ENCODE data around the gene AHDC1.

Gene AHDC1

DNA sequence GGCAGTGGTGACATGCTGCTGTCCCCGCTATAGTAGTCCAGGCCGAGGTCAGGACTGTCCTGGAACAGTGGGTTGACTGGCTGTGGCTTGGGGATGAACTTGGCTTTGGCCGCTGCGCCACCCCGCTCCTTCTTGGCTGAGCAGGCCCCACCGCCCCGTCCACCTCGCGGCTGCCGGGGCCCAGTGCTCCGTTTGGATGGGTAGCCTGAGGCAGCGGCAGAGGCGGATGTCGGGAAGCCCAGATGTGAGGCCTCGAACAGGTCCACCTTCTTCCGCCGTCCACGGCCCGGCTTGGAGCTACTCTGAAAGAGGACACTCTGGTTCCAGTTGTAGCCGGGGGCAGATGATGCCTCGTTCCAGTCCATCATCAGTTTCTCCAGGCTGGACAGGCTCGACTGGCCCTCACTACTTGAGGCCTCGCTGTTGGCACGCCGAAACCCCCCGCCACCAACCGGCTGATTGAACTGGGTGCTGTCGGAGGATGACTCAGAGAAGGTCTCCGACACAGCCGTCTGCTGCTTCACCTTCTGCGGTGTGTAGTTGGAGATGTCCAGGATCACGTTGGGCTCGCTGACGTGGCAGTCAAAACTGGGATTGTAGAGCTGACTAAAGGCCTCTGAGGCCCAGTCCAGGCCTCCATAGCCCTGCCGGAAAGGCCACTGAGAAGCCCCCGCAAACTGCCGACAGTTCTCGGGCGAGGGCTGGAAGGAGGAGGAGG, 55.6 kb downstream of the AHDC1 start:
- no peak for DNase-seq (ENCODE audit: insufficient read length, low spot score)
- no peak for FAIRE-seq
- TF ChIP-seq, protein P1, sequence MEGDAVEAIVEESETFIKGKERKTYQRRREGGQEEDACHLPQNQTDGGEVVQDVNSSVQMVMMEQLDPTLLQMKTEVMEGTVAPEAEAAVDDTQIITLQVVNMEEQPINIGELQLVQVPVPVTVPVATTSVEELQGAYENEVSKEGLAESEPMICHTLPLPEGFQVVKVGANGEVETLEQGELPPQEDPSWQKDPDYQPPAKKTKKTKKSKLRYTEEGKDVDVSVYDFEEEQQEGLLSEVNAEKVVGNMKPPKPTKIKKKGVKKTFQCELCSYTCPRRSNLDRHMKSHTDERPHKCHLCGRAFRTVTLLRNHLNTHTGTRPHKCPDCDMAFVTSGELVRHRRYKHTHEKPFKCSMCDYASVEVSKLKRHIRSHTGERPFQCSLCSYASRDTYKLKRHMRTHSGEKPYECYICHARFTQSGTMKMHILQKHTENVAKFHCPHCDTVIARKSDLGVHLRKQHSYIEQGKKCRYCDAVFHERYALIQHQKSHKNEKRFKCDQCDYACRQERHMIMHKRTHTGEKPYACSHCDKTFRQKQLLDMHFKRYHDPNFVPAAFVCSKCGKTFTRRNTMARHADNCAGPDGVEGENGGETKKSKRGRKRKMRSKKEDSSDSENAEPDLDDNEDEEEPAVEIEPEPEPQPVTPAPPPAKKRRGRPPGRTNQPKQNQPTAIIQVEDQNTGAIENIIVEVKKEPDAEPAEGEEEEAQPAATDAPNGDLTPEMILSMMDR (IDR thresholded peaks at IDR 0.05; ENCODE audit: insufficient read depth, missing control alignments), result no peak

DNA sequence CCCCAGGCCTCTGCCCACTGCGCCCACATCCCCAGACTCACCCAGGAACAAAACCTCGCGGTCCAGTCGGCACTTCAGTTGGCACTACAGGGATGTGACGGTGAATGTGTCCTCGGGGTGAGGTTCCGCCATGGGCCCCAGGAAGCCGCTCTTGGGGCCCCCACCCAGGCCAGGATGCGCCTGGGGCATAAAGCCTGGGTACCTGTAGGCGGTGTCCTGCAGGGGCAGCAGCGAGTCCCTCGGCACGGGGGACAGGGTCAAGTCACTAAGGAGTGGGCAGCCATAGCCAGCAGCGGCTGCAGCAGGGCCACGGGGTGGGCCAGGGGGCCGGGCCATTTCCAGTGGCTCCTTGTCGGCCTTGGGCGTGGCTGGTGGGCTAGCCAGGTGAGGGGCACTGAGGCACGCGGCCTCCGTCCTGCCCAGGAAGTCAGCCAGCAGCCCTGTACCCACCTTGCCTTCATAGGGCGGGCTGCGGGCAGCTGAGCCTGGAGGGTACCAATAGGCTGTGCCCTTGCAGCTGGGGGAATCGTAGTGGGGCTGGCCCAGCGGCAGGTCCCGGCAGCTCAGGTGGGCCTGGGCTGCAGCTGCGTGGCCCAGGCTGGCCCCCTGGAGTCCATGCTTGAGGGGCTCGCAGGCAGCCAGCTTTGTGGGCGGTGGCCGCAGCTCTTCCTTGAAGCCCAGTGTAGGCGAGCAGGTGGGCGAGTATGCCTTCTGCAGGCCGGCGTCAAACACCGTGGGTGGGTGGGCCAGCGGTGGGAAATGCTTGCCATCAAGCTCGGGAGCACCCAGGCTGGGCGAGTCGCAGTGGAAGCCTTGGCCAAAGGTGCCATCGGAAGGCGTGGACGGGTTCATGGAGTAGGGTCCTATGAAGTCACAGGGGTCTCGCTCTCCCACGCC, 56.5 kb downstream of the AHDC1 start:
- FAIRE-seq (no peak), DNase-seq (ENCODE audit: insufficient read length, low spot score) (no peak)
- TF ChIP-seq, protein P1 (IDR thresholded peaks at IDR 0.05; ENCODE audit: insufficient read depth, missing control alignments), result no peak

DNA sequence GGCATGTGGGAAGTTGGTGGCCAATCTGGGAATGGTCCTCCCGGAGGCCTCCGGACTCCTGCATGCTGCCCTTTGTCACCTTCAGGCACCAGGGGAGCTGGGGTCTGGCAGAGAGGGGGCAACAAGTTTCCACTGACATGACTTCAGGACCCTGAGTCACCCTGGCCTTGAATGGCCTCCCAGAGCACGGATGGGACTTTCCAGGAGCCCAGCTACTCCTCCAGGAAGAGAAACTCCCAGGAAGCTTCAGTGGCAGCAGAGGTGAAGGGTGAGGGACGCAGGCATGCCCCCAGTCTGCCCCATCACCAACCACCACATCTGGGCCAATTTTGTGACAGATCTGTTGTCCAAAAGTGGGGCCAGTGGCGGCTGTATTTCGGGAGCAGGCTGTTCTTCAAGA, 58.1 kb downstream of the AHDC1 start:
- TF ChIP-seq, protein P1 (IDR thresholded peaks at IDR 0.05; ENCODE audit: insufficient read depth, missing control alignments), result no peak
- FAIRE-seq (no peak), DNase-seq (ENCODE audit: insufficient read length, low spot score) (no peak)

DNA sequence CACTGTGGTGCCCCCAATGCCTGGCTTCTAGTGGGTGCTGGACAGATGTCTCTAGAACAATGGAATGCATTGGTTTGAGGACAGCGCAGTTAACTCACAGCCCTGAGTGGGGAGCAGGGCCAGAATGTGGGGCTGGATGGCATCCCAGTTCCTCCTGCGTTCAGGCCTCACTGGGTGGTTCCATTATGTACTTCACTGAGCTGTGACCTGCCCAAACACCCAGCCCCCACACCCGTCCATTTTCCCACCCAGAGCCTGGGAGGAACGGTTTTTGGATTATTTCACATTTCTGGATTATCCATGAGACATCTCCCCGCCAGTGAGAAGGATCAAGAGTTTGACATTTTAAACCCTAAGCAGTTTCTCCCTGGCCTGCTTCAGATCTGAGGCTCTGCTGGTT, 58.7 kb downstream of the AHDC1 start:
- no peak for DNase-seq (ENCODE audit: insufficient read length, low spot score)
- TF ChIP-seq, protein P1 (IDR thresholded peaks at IDR 0.05; ENCODE audit: insufficient read depth, missing control alignments), result no peak
- FAIRE-seq, result no peak

GRCh38 chr1:27544834-27545233, 59.1 kb downstream of the AHDC1 start:
- no peak for FAIRE-seq
- TF ChIP-seq, protein P1 (IDR thresholded peaks at IDR 0.05; ENCODE audit: insufficient read depth, missing control alignments), result no peak
- DNase-seq (ENCODE audit: insufficient read length, low spot score), result no peak

GRCh38 chr1:27543284-27543683, 60.7 kb downstream of the AHDC1 start:
- no peak for FAIRE-seq
- TF ChIP-seq, protein P1 (IDR thresholded peaks at IDR 0.05; ENCODE audit: insufficient read depth, missing control alignments), result no peak
- DNase-seq (ENCODE audit: insufficient read length, low spot score), result no peak
